Vagina (tissue), 2 donors: ENCODE data around the gene SLC35A3.

Experiments
- CTCF ChIP-seq, 3 experiments: fragments of 450-650 bp in 2 of 3; fragments of 200-600 bp in 1 of 3; sonication (generic) in 1 of 3; IDR thresholded peaks; one replicate each; pipeline ENCODE4 v1.5.1; 2017 to 2019; ENCODE audit warnings: antibody characterized with exemption in 3 of 3, mild to moderate bottlenecking in 2 of 3, moderate library complexity in 2 of 3
- POLR2AphosphoS5 ChIP-seq, 2 donors: sonication (generic); formaldehyde crosslinking; IDR thresholded peaks; one replicate each; pipeline ENCODE4 v1.9.0; 2017; ENCODE audit warnings: antibody characterized with exemption in 2 of 2, mild to moderate bottlenecking in 2 of 2, low read depth in 1 of 2; ENCODE audit not compliant: insufficient read depth in 1 of 2

DNA sequence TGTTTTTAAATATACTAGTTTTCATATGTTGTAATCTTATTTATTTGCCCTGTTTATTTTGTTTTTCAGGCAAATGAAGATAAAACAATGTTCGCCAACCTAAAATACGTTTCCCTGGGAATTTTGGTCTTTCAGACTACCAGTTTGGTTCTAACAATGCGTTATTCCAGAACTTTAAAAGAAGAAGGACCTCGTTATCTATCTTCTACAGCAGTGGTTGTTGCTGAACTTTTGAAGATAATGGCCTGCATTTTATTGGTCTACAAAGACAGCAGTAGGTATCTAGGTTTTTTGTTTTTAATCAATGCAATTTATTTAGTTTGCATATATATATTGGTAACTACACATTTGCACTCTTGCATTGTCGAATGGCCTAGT is 23.7 kb downstream of the SLC35A3 start:
- TF ChIP-seq POLR2AphosphoS5 (IDR thresholded peaks at IDR 0.05; ENCODE audit: insufficient read depth in 1 of 2, low read depth in 1 of 2) (no peak), CTCF (IDR thresholded peaks at IDR 0.05) (no peak)
